ENCODE measurements around the gene CADPS2.

Gene CADPS2

DNA sequence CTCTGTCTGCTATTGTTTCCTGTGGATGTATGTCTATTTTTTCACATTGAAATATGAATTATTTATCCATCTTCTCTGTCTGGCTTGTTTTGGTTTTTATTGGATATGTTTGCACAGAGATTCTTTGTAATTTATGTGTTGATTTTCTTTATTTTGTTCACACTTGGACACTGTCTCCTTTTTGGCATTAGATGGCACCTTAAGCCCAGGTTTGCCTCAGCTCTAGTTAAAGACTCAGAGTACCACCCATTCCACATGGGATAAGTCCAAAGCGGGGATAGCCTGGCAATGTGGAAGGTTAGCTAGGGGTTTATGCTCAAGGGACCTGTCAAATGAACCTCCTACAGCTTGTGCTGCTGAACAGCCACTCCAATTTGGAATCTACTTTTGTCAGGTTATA lies 595.8 kb downstream of the CADPS2 start:
- no peak overlapping the region for H3K27ac ChIP-seq
- TF ChIP-seq, protein P1, sequence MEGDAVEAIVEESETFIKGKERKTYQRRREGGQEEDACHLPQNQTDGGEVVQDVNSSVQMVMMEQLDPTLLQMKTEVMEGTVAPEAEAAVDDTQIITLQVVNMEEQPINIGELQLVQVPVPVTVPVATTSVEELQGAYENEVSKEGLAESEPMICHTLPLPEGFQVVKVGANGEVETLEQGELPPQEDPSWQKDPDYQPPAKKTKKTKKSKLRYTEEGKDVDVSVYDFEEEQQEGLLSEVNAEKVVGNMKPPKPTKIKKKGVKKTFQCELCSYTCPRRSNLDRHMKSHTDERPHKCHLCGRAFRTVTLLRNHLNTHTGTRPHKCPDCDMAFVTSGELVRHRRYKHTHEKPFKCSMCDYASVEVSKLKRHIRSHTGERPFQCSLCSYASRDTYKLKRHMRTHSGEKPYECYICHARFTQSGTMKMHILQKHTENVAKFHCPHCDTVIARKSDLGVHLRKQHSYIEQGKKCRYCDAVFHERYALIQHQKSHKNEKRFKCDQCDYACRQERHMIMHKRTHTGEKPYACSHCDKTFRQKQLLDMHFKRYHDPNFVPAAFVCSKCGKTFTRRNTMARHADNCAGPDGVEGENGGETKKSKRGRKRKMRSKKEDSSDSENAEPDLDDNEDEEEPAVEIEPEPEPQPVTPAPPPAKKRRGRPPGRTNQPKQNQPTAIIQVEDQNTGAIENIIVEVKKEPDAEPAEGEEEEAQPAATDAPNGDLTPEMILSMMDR (IDR thresholded peaks at IDR 0.05) = no peak
- no peak for TF ChIP-seq ZFX (IDR thresholded peaks at IDR 0.05; ENCODE audit: borderline replicate concordance)

- no peak overlapping the region for H3K27ac ChIP-seq
- no peak for TF ChIP-seq ZFX (IDR thresholded peaks at IDR 0.05; ENCODE audit: borderline replicate concordance)
These were observed 596.8 kb downstream of the CADPS2 start for GRCh38 chr7:122289426-122289825.

DNA sequence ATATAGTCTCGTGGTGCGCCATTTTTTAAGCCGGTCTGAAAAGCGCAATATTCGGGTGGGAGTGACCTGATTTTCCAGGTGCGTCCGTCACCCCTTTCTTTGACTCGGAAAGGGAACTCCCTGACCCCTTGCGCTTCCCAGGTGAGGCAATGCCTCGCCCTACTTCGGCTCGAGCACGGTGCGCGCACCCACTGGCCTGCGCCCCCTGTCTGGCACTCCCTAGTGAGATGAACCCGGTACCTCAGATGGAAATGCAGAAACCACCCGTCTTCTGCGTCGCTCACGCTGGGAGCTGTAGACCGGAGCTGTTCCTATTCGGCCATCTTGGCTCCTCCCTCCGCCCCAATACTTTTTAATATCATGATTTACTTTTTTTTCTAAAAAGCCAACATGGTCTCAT lies 601.7 kb downstream of the CADPS2 start:
- TF ChIP-seq, protein P1 (IDR thresholded peaks at IDR 0.05) = peak; percentile 9; the same call in 1 of the 2 replicates
- H3K27ac ChIP-seq = peak overlapping the region; percentile 76

DNA sequence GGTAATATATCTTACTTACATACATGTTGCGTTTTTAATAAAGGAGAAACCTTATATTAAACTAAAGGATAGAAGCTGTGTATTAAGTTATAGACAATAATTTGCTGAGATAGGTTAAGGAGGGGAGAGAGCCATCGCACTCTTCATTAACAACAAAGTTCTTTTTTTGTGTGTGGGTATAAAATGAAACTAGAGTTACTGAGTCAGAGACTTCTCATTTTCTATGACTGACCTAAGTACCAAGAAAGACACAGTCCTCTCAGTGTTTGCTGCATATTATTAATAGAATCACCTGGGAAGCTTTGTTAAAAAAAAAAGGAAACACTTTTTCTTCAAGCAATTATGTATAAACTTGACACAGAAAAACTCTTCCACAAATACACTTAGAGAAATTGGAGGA lies 613.1 kb downstream of the CADPS2 start:
- no peak overlapping the region for H3K27ac ChIP-seq
- TF ChIP-seq, protein P1 (IDR thresholded peaks at IDR 0.05) = no peak
- TF ChIP-seq ZFX (IDR thresholded peaks at IDR 0.05; ENCODE audit: borderline replicate concordance) = no peak

GRCh38 chr7:122269241-122269640 lies 617.0 kb downstream of the CADPS2 start:
- no peak for TF ChIP-seq ZFX (IDR thresholded peaks at IDR 0.05; ENCODE audit: borderline replicate concordance)
- TF ChIP-seq, protein P1 (IDR thresholded peaks at IDR 0.05) = no peak
- H3K27ac ChIP-seq = no peak overlapping the region
